ENCODE data around the gene ILDR1. TPM values are rescaled to one million over a fixed set of nuclear protein-coding genes. Genes with fewer than 3 reads are reported as not detected.

The ILDR1 gene
- total and polyA plus RNA-seq, 2 of the 4 experiments (the other 2 are of a cell fraction), result not detected

DNA sequence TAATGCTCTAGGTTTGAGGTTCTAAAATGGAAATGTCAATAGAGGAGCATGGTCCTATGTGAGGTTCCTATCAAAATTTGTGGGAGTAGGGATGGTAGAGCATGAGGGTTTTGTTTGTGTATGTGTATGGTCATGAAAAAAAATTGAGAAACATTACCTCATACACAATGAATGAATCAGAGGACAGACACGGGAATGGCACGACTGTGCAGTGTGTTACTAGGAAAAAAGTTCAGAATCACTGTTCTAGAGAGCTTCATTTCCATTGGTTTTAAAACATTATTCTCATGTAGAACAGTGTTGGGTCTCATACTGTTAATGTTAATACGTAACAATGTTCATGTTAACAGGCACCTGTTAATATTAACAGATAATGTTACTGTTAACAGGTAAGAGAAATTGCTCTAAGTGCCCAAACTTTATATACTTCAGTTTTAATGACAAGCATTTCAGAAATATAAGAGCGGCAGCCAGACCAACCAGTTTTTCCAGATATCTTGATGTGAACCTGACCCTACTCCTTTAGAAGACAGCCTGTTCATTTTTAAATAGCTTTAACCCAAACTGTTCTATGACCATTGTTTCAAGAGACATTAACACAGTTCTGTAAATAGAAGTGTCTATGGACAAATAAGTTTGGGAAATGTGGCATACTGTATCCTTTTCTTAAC, 79.8 kb downstream of the ILDR1 start:
- no peak; the same call in 1 of the 2 replicates for ATAC-seq (ENCODE audit: low read depth)
- in situ Hi-C loops (cut with MboI; ENCODE audit: low sequenced_read_pairs) (no loop called here), intact Hi-C loops (cut with micrococcal nuclease) (no loop called here), dilution Hi-C loops (cut with HindIII; ENCODE audit: low sequenced_read_pairs, unreplicated experiment) (no loop called here)
- ChIA-PET CTCF (no interaction called here), POLR2A (ENCODE audit: unreplicated experiment) (no interaction called here)
- no TSS peak for BruUV-seq (replicated peaks)
- Histone ChIP-seq H3K23ac (ENCODE audit: low read depth, low read length) (no peak overlapping the region), H3K27ac (ENCODE audit: insufficient read depth, low read length) (no peak overlapping the region), H3K9me1 (ENCODE audit: insufficient read depth, low read length) (no peaks in the 10 kb centered on the region), H3K27me3 (ENCODE audit: control insufficient read depth, insufficient read depth, low read length) (no peaks in the 10 kb centered on the region), H3K4me1 (ENCODE audit: control insufficient read depth, insufficient read depth, low read length) (no peaks in the 10 kb centered on the region), H2BK120ac (ENCODE audit: low read depth, low read length) (no peak overlapping the region), H3K9ac (ENCODE audit: low read depth, low read length) (no peak overlapping the region), H2AFZ (replicated peaks; ENCODE audit: low read length, poor library complexity) (no peak overlapping the region), H2BK15ac (ENCODE audit: low read depth, low read length) (no peak overlapping the region), H2BK5ac (ENCODE audit: low read depth, low read length, poor library complexity, severe bottlenecking) (no peak overlapping the region), H4K8ac (ENCODE audit: low read depth in 2 of 2, low read length in 2 of 2) (no peak overlapping the region), H4K20me1 (ENCODE audit: insufficient read depth, low read length) (no peaks in the 10 kb centered on the region), H2AK5ac (ENCODE audit: low read depth, low read length) (no peak overlapping the region), H3K4me3 (ENCODE audit: insufficient read depth, low read depth, low read length) (no peak overlapping the region), H3K14ac (replicated peaks; ENCODE audit: low read depth, low read length) (no peak overlapping the region), H2BK20ac (ENCODE audit: low read depth, low read length) (no peak overlapping the region), H3K36me3 (ENCODE audit: control insufficient read depth, insufficient read depth, low read length) (no peaks in the 10 kb centered on the region), H3K4me2 (ENCODE audit: low read depth, low read length) (no peak overlapping the region), H4K91ac (ENCODE audit: insufficient read depth, low read depth, low read length) (no peak overlapping the region), H3K4ac (ENCODE audit: low read depth, low read length) (no peak overlapping the region), H4K5ac (ENCODE audit: low read depth, low read length) (no peak overlapping the region), H3K9me3 (ENCODE audit: control insufficient read depth, insufficient read depth, low read length) (no peaks in the 10 kb centered on the region; the same call in 1 of the 2 replicates), H3K79me1 (ENCODE audit: low read depth in 1 of 2, low read length in 2 of 2) (no peaks in the 10 kb centered on the region), H3K56ac (ENCODE audit: extremely low read depth, insufficient read depth, low read length) (no peak overlapping the region), H2AK9ac (replicated peaks; ENCODE audit: low read depth, low read length, poor library complexity) (no peak overlapping the region), H3K18ac (ENCODE audit: low read depth, low read length) (no peak overlapping the region)
- DNase-seq, result peak; percentile 7
- no CpG with 5 or more reads among the region's 4 CpGs for WGBS, 2 experiments (ENCODE audit: extremely low coverage in 2 of 2, insufficient read length in 1 of 2)
- no peak for TF ChIP-seq NFE2L2 (IDR thresholded peaks at IDR 0.05; ENCODE audit: low read depth, low read length)
- no peak for TF ChIP-seq CHD1 (IDR thresholded peaks at IDR 0.05; ENCODE audit: low read depth, low read length)
- TF ChIP-seq MXI1 (IDR thresholded peaks at IDR 0.05; ENCODE audit: borderline replicate concordance, low read depth, low read length), result no peak
- no peak for TF ChIP-seq SMC3 (IDR thresholded peaks at IDR 0.05; ENCODE audit: low read depth, low read length)
- TF ChIP-seq RFX5 (IDR thresholded peaks at IDR 0.05; ENCODE audit: low read depth, low read length), result no peak
- TF ChIP-seq MAZ (IDR thresholded peaks at IDR 0.05; ENCODE audit: borderline replicate concordance, low read depth, low read length), result no peak
- TF ChIP-seq CEBPB (IDR thresholded peaks at IDR 0.05; ENCODE audit: low read depth, low read length), result no peak
- TF ChIP-seq, protein P1, sequence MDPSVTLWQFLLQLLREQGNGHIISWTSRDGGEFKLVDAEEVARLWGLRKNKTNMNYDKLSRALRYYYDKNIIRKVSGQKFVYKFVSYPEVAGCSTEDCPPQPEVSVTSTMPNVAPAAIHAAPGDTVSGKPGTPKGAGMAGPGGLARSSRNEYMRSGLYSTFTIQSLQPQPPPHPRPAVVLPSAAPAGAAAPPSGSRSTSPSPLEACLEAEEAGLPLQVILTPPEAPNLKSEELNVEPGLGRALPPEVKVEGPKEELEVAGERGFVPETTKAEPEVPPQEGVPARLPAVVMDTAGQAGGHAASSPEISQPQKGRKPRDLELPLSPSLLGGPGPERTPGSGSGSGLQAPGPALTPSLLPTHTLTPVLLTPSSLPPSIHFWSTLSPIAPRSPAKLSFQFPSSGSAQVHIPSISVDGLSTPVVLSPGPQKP (IDR thresholded peaks at IDR 0.05; ENCODE audit: borderline replicate concordance, low read depth, low read length), result no peak
